Measurements from ENCODE around the gene C4orf51. TPM values are rescaled to one million over a fixed set of nuclear protein-coding genes. Genes with fewer than 3 reads are reported as not detected.

C4orf51 gene
- polyA plus RNA-seq, 1 of the 3 experiments (the other 2 are of a cell fraction), result not detected

- no peaks in the 10 kb centered on the region for H3K9me2 ChIP-seq
- peaks cover 26 to 39% of the 10 kb centered on the region in 2 experiments for H3K4me1 ChIP-seq (ENCODE audit: control insufficient read depth in 1 of 2, insufficient read depth in 2 of 2, low read depth in 1 of 2, low read length in 1 of 2)
- CTCF ChIA-PET, result interaction anchor here (0.7 kb wide), 1 partner anchor 131 kb away, joined by 3 read pairs; no protein-coding TSS in a partner anchor
- no peak for TF ChIP-seq PBX3 (IDR thresholded peaks at IDR 0.05)
- no peak for TF ChIP-seq POLR2AphosphoS5 (IDR thresholded peaks at IDR 0.05; ENCODE audit: low read depth, low read length)
- no peak for TF ChIP-seq RAD21 (IDR thresholded peaks at IDR 0.05; ENCODE audit: low read length)
- no peak for TF ChIP-seq REST (IDR thresholded peaks at IDR 0.05; ENCODE audit: low read depth, low read length)
- no peak for TF ChIP-seq ELF1 (IDR thresholded peaks at IDR 0.05)
- no peak for TF ChIP-seq FOSL2 (IDR thresholded peaks at IDR 0.05; ENCODE audit: borderline replicate concordance, low read depth)
- TF ChIP-seq USF2 (IDR thresholded peaks at IDR 0.05; ENCODE audit: borderline replicate concordance, low read depth, low read length), result no peak
- TF ChIP-seq GABPA (IDR thresholded peaks at IDR 0.05; ENCODE audit: low read depth), result no peak
- TF ChIP-seq CHD2 (IDR thresholded peaks at IDR 0.05; ENCODE audit: low read length, partially characterized antibody), result no peak
- TF ChIP-seq RXRA (IDR thresholded peaks at IDR 0.05; ENCODE audit: borderline replicate concordance, low read depth), result no peak
- TF ChIP-seq NRF1 (IDR thresholded peaks at IDR 0.05; ENCODE audit: low read depth, low read length), result no peak
- TF ChIP-seq ZBTB33 (IDR thresholded peaks at IDR 0.05; ENCODE audit: borderline replicate concordance, low read depth), result no peak
- H3K4me3 ChIP-seq (ENCODE audit: low read depth in 2 of 2, low read length in 1 of 2), result peak overlapping the region in 1 of 2 experiments; percentile 62; a peak in 1 of 4 replicates
- H3K79me2 ChIP-seq (ENCODE audit: insufficient read depth), result no peaks in the 10 kb centered on the region
- no peaks in the 10 kb centered on the region for H3K9me3 ChIP-seq
- WGBS (ENCODE audit: low lambda C conversion rate), result 58% methylated on average over 7 of the region's 7 CpGs
- H3K4me2 ChIP-seq, result peak overlapping the region; percentile 93
- H3K36me3 ChIP-seq (replicated peaks in 1 of 2; ENCODE audit: control insufficient read depth in 1 of 2, insufficient read depth in 2 of 2, low read length in 1 of 2), result no peaks in the 10 kb centered on the region
- peak overlapping the region; percentile 88 for H3K9ac ChIP-seq
- no peak overlapping the region; the same call in 1 of the 2 replicates for H2AFZ ChIP-seq (ENCODE audit: low read depth)
- POLR2A ChIA-PET, result interaction anchor here (0.6 to 1.3 kb wide), 2 partner anchors 196 to 205 kb away, joined by 3 read pairs; partner anchors contain the start of gene ZNF827
- H3K27ac ChIP-seq (ENCODE audit: low read depth in 2 of 2, low read length in 1 of 2), result peak overlapping the region; percentile 99 to 100
- no peak for DNase-seq
- peaks cover 36% of the 10 kb centered on the region for H3F3A ChIP-seq (replicated peaks; ENCODE audit: insufficient read depth)
- no peaks in the 10 kb centered on the region for H4K20me1 ChIP-seq (ENCODE audit: insufficient read depth)
- no peaks in the 10 kb centered on the region for H3K27me3 ChIP-seq (ENCODE audit: insufficient read depth)
Observed at GRCh38 chr4:145734031-145734430, 54.1 kb downstream of the C4orf51 start.
